H9 (cell line): ENCODE measurements around the gene INTS3. TPM values are rescaled to one million over a fixed set of nuclear protein-coding genes. Genes with fewer than 3 reads are reported as not detected.

Source experiments
- DNase-seq: peaks from one replicate; pipeline ENCODE4 v3.0.0-alpha.2; 2017
- H2AFZ ChIP-seq: one replicate; pipeline ENCODE4 v1.6.1; 2013; ENCODE audit warnings: mild to moderate bottlenecking, low read length, control low read depth, moderate library complexity
- H2AK5ac ChIP-seq: 2 replicates; pipeline ENCODE4 v1.6.1; 2013; ENCODE audit warnings: low read length, control low read depth, mixed read lengths; ENCODE audit not compliant: insufficient read length
- H2BK120ac ChIP-seq: one replicate; pipeline ENCODE4 v1.6.1; 2013; ENCODE audit warnings: low read depth, mild to moderate bottlenecking, low read length, control low read depth, inconsistent platforms; ENCODE audit not compliant: poor library complexity, severe bottlenecking
- H2BK12ac ChIP-seq: 2 replicates; pipeline ENCODE4 v1.6.1; 2013; ENCODE audit warnings: low read length, control low read depth, mixed read lengths, low read depth; ENCODE audit not compliant: insufficient read length
- H2BK15ac ChIP-seq: 2 replicates; pipeline ENCODE4 v1.6.1; 2013; ENCODE audit warnings: low read depth, low read length, control low read depth
- H2BK20ac ChIP-seq: one replicate; pipeline ENCODE4 v1.6.1; 2013; ENCODE audit warnings: low read depth, mild to moderate bottlenecking, low read length, control low read depth, inconsistent platforms; ENCODE audit not compliant: poor library complexity, severe bottlenecking
- H2BK5ac ChIP-seq: 2 replicates; pipeline ENCODE4 v1.6.1; 2013; ENCODE audit warnings: low read length, control low read depth, mixed read lengths; ENCODE audit not compliant: insufficient read length
- H3K14ac ChIP-seq: 2 replicates; pipeline ENCODE4 v1.6.1; 2013; ENCODE audit warnings: low read length, control low read depth; ENCODE audit not compliant: insufficient read depth
- H3K18ac ChIP-seq: 2 replicates; pipeline ENCODE4 v1.6.1; 2013; ENCODE audit warnings: low read depth, mild to moderate bottlenecking, mixed read lengths, low read length, control low read depth; ENCODE audit not compliant: insufficient read length
- H3K23ac ChIP-seq: 2 replicates; pipeline ENCODE4 v1.6.1; 2013; ENCODE audit warnings: low read length, control low read depth, mixed read lengths, low read depth; ENCODE audit not compliant: insufficient read length
- H3K23me2 ChIP-seq: 2 replicates; pipeline ENCODE4 v1.6.1; 2013; ENCODE audit warnings: low read depth, mild to moderate bottlenecking, mixed read lengths, low read length, control low read depth; ENCODE audit not compliant: insufficient read length, poor library complexity, severe bottlenecking
- H3K27ac ChIP-seq: 2 replicates; pipeline ENCODE4 v1.5.1; 2013; ENCODE audit warnings: low read length, control low read depth, mixed read lengths, low read depth; ENCODE audit not compliant: insufficient read length
- H3K27me3 ChIP-seq: 2 replicates; pipeline ENCODE4 v1.6.1; 2013; ENCODE audit warnings: low read length, control low read depth, inconsistent platforms; ENCODE audit not compliant: insufficient read depth
- H3K4ac ChIP-seq: 2 replicates; pipeline ENCODE4 v1.6.1; 2013; ENCODE audit warnings: low read depth, mild to moderate bottlenecking, control low read depth, inconsistent platforms, low read length, moderate library complexity
- H3K4me1 ChIP-seq: 2 replicates; pipeline ENCODE4 v1.6.1; 2013; ENCODE audit warnings: low read length, control low read depth, inconsistent platforms; ENCODE audit not compliant: insufficient read depth
- H3K4me2 ChIP-seq: 2 replicates; pipeline ENCODE4 v1.6.1; 2013; ENCODE audit warnings: low read length, control low read depth, mixed read lengths; ENCODE audit not compliant: insufficient read length, insufficient read depth
- H3K56ac ChIP-seq: 2 replicates; pipeline ENCODE4 v1.6.1; 2013; ENCODE audit warnings: low read depth, mild to moderate bottlenecking, mixed read lengths, low read length, control low read depth; ENCODE audit not compliant: insufficient read length
- H3K79me1 ChIP-seq: 2 replicates; pipeline ENCODE4 v1.6.1; 2013; ENCODE audit warnings: low read depth, mild to moderate bottlenecking, moderate library complexity, low read length, control low read depth, inconsistent platforms; ENCODE audit not compliant: insufficient read depth, poor library complexity, severe bottlenecking
- H3K79me2 ChIP-seq: 2 replicates; pipeline ENCODE4 v1.6.1; 2013; ENCODE audit warnings: low read length, control low read depth, inconsistent platforms; ENCODE audit not compliant: insufficient read depth
- H3K9ac ChIP-seq: 2 replicates; pipeline ENCODE4 v1.6.1; 2013; ENCODE audit warnings: low read length, control low read depth, mixed read lengths; ENCODE audit not compliant: insufficient read length; ENCODE audit errors: extremely low read depth
- H3K9me3 ChIP-seq: one replicate; pipeline ENCODE4 v1.6.1; 2013; ENCODE audit warnings: low read depth, low read length, inconsistent platforms; ENCODE audit not compliant: control insufficient read depth
- H3T11ph ChIP-seq: one replicate; pipeline ENCODE4 v1.6.1; 2013; ENCODE audit warnings: mild to moderate bottlenecking, low read length, control low read depth, inconsistent platforms
- H4K20me1 ChIP-seq: one replicate; pipeline ENCODE4 v1.6.1; 2013; ENCODE audit not compliant: control insufficient read depth, insufficient read length, insufficient read depth
- H4K5ac ChIP-seq: 2 replicates; pipeline ENCODE4 v1.6.1; 2013; ENCODE audit warnings: low read depth, mild to moderate bottlenecking, mixed read lengths, low read length, control low read depth; ENCODE audit not compliant: insufficient read length
- H4K8ac ChIP-seq: replicated peaks from 2 replicates; pipeline ENCODE4 v1.6.1; 2013; ENCODE audit warnings: low read length, control low read depth, mixed read lengths, low read depth; ENCODE audit not compliant: insufficient read length
- H4K91ac ChIP-seq: 2 replicates; pipeline ENCODE4 v1.6.1; 2013; ENCODE audit warnings: low read depth, mild to moderate bottlenecking, moderate library complexity, mixed read lengths, low read length, control low read depth; ENCODE audit not compliant: insufficient read length
- H3K27ac Mint-ChIP-seq, 3 experiments: 2 replicates in 2 of 3; 3 replicates in 1 of 3; pipeline ENCODE4 v1.8.0; 2020 to 2021; ENCODE audit warnings: mixed read lengths in 3 of 3, mild to moderate bottlenecking in 1 of 3, moderate library complexity in 1 of 3
- H3K27me3 Mint-ChIP-seq: 2 replicates; pipeline ENCODE4 v1.8.0; 2021; ENCODE audit warnings: low read depth, mild to moderate bottlenecking, moderate library complexity, mixed read lengths
- H3K36me3 Mint-ChIP-seq, 3 experiments: 2 replicates in 2 of 3; 3 replicates in 1 of 3; pipeline ENCODE4 v1.8.0; 2020 to 2021; ENCODE audit warnings: low read depth in 3 of 3, mixed read lengths in 3 of 3; ENCODE audit not compliant: insufficient read depth in 1 of 3
- H3K4me1 Mint-ChIP-seq, 2 experiments: 2 replicates each; pipeline ENCODE4 v1.8.0; 2020; ENCODE audit warnings: mixed read lengths in 2 of 2
- H3K4me3 Mint-ChIP-seq, 2 experiments: 2 replicates in 1 of 2; 3 replicates in 1 of 2; pipeline ENCODE4 v1.8.0; 2020 to 2021; ENCODE audit warnings: mild to moderate bottlenecking in 2 of 2, mixed read lengths in 2 of 2, moderate library complexity in 1 of 2
- H3K9me3 Mint-ChIP-seq, 2 experiments: 2 replicates in 1 of 2; 3 replicates in 1 of 2; pipeline ENCODE4 v1.8.0; 2020; ENCODE audit warnings: mild to moderate bottlenecking in 2 of 2, mixed read lengths in 2 of 2, moderate library complexity in 1 of 2
- WGBS: extraction: QIAGEN DNeasy Blood & Tissue Kit; methylation state at CpG from one replicate; pipeline ENCODE4 v1.1.7; 2013; ENCODE audit warnings: missing lambda C conversion rate, low lambda C conversion rate, mixed read lengths; ENCODE audit not compliant: insufficient read length; ENCODE audit errors: extremely low coverage; 5-methylcytosine and 5-hydroxymethylcytosine counted together
- total RNA-seq: library from RNA; stranded (reverse); gene quantifications from 2 replicates; pipeline ENCODE4 v1.2.1, GENCODE V29; 2021
- TF ChIP-seq, protein P1 (sequence below): fragments of 200-600 bp; sonication (generic); conservative IDR thresholded peaks from 3 replicates; pipeline ENCODE4 v1.8.0; 2021; ENCODE audit warnings: antibody characterized with exemption, mild to moderate bottlenecking

The INTS3 gene
- total RNA-seq, 1 experiment from 2014 or later: 67.1 TPM

DNA sequence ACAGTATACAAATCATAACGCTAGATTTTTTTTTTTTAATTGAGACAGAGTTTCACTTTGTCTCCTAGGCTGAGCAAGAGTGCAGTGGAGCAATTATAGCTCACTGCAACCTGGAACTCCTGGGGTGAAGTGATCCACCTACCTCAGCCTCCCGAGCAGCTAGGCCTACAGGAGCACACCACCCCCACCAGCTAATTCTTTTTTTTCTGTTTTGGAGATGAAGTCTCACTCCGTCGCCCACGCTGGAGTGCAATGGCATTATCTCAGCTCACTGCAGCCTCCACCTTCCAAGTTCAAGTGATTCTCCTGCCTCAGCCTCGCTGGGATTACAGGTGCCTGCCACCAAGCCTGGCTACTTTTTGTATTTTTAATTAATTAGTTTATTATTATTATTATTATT lies 28.1 kb upstream of the INTS3 start:
- Mint-ChIP-seq H3K9me3 (no peaks in the 10 kb centered on the region), H3K36me3 (no peaks in the 10 kb centered on the region), H3K4me3 (no peak overlapping the region), H3K4me1 (peaks cover 22 to 23% of the 10 kb centered on the region in 2 experiments), H3K27me3 (no peaks in the 10 kb centered on the region), H3K27ac (no peak overlapping the region)
- TF ChIP-seq, protein P1, sequence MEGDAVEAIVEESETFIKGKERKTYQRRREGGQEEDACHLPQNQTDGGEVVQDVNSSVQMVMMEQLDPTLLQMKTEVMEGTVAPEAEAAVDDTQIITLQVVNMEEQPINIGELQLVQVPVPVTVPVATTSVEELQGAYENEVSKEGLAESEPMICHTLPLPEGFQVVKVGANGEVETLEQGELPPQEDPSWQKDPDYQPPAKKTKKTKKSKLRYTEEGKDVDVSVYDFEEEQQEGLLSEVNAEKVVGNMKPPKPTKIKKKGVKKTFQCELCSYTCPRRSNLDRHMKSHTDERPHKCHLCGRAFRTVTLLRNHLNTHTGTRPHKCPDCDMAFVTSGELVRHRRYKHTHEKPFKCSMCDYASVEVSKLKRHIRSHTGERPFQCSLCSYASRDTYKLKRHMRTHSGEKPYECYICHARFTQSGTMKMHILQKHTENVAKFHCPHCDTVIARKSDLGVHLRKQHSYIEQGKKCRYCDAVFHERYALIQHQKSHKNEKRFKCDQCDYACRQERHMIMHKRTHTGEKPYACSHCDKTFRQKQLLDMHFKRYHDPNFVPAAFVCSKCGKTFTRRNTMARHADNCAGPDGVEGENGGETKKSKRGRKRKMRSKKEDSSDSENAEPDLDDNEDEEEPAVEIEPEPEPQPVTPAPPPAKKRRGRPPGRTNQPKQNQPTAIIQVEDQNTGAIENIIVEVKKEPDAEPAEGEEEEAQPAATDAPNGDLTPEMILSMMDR: no peak
- H3K4me2 ChIP-seq: no peak overlapping the region
- H2BK15ac ChIP-seq: no peak overlapping the region
- H4K8ac ChIP-seq: no peak overlapping the region
- H2BK5ac ChIP-seq: no peak overlapping the region
- H3K9ac ChIP-seq: no peak overlapping the region
- H3K23me2 ChIP-seq: no peaks in the 10 kb centered on the region
- no peaks in the 10 kb centered on the region for H3K79me2 ChIP-seq
- no peak overlapping the region for H3K27ac ChIP-seq
- H3K9me3 ChIP-seq: no peaks in the 10 kb centered on the region
- H3K4me1 ChIP-seq: peaks cover 12% of the 10 kb centered on the region; the same call in 1 of the 2 replicates
- no peak overlapping the region for H2AK5ac ChIP-seq
- no peak overlapping the region for H3K23ac ChIP-seq
- H3K27me3 ChIP-seq: no peaks in the 10 kb centered on the region
- no peak overlapping the region for H3T11ph ChIP-seq
- DNase-seq: no peak
- WGBS: no CpG with 5 or more reads among the region's 6 CpGs
- H2BK12ac ChIP-seq: no peak overlapping the region
- H4K20me1 ChIP-seq: no peaks in the 10 kb centered on the region
- H2BK120ac ChIP-seq: no peak overlapping the region
- H2AFZ ChIP-seq: no peak overlapping the region
- no peak overlapping the region for H3K4ac ChIP-seq
- H4K91ac ChIP-seq: no peak overlapping the region
- no peak overlapping the region for H3K14ac ChIP-seq
- no peak overlapping the region for H3K56ac ChIP-seq
- H3K79me1 ChIP-seq: no peaks in the 10 kb centered on the region
- no peak overlapping the region for H3K18ac ChIP-seq
- no peak overlapping the region for H2BK20ac ChIP-seq
- H4K5ac ChIP-seq: no peak overlapping the region
